ENCODE results near the gene SERINC2. TPM values are rescaled to one million over a fixed set of nuclear protein-coding genes. Genes with fewer than 3 reads are reported as not detected.

Gene SERINC2
- total and polyA plus RNA-seq, 9 of the 15 experiments (the other 6 are each of a cell fraction or from before 2014, with no cell fraction given) = 0.07 to 1.2 (median 0.70) TPM; not detected in 2

DNA sequence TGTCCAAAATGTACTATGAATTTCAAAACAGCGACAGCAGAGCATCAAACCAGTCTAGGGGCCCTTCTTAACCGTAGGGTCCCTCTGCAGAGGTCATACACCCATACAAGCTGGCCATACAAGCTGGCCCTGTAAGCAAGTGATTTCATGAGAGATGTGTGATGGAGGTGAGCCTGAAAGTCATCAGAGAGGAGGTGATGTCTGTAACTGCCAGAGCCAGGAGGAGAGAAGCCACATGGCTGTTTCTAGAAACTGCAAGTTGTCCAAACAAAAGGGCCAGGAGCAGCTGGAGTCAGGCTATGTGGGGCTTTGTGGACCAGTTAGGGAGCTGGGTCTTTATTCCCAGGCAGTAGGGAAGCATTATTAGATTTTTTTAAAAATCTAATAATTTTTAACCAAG, 14.8 kb upstream of the SERINC2 start (continued):
- TF ChIP-seq, protein P1, sequence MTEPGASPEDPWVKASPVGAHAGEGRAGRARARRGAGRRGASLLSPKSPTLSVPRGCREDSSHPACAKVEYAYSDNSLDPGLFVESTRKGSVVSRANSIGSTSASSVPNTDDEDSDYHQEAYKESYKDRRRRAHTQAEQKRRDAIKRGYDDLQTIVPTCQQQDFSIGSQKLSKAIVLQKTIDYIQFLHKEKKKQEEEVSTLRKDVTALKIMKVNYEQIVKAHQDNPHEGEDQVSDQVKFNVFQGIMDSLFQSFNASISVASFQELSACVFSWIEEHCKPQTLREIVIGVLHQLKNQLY (CRISPR knock-in tag; conservative IDR thresholded peaks at IDR 0.05) = no peak
- TF ChIP-seq DMBX1 (CRISPR knock-in tag; IDR thresholded peaks at IDR 0.05; ENCODE audit: borderline replicate concordance) (no peak), ZNF668 (CRISPR knock-in tag; IDR thresholded peaks at IDR 0.05) (no peak), BRD9 (IDR thresholded peaks at IDR 0.05; ENCODE audit: low read depth, partially characterized antibody) (no peak), MCM3 (IDR thresholded peaks at IDR 0.05) (no peak), ZNF431 (CRISPR knock-in tag; IDR thresholded peaks at IDR 0.05) (no peak), ZBTB7A (IDR thresholded peaks at IDR 0.05; ENCODE audit: borderline replicate concordance, control insufficient read depth, low read depth, low read length) (no peak), SRSF9 (IDR thresholded peaks at IDR 0.05; ENCODE audit: borderline replicate concordance, low read depth, low read length) (no peak), ZNF253 (CRISPR knock-in tag; conservative IDR thresholded peaks at IDR 0.05) (no peak), PHF8 (IDR thresholded peaks at IDR 0.05; ENCODE audit: borderline replicate concordance, low read length) (no peak), NCOA4 (IDR thresholded peaks at IDR 0.05; ENCODE audit: partially characterized antibody) (no peak)

DNA sequence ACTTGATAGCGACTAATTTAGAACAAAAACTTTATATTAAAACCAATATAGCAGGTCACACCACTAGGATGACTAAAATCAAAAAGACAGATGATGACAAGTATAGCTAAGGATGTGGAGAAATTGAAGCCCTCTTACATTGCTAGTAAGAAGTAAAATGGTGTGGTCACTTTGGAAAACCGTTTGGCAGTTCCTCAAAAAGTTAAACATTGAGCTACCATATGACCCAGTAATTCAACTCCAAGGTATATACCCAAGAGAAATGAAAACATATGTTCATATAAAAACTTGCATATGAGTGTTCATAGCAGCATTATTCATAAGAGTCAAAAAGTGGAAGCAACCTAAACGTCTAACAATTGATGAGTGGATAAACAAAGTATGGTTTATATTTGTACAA, 13.0 kb upstream of the SERINC2 start:
- H2AFZ ChIP-seq (ENCODE audit: low read depth, low read length) = no peak overlapping the region
- TF ChIP-seq TBL1XR1 (IDR thresholded peaks at IDR 0.05; ENCODE audit: low read length in 2 of 2) = no peak
- 0 out of 2 replicates have a peak, but pooled peaks have one; percentile 2 for TF ChIP-seq SPI1 (IDR thresholded peaks at IDR 0.05; ENCODE audit: borderline replicate concordance, low read depth, low read length)

More for the DNA sequence above, 13.0 kb upstream of the SERINC2 start:
- Histone ChIP-seq H3K4me3 (no peak overlapping the region), H3K4me2 (ENCODE audit: insufficient read depth, low read length) (no peak overlapping the region), H3K36me3 (ENCODE audit: control insufficient read depth, insufficient read depth, low read length) (no peaks in the 10 kb centered on the region), H3K9me3 (replicated peaks; ENCODE audit: control insufficient read depth, insufficient read depth, low read depth, low read length) (no peaks in the 10 kb centered on the region; the same call in 1 of the 2 replicates), H3K9me1 (ENCODE audit: control insufficient read depth, insufficient read depth, low read length) (no peaks in the 10 kb centered on the region), H3K9ac (ENCODE audit: insufficient read depth in 1 of 2, low read depth in 2 of 2, low read length in 2 of 2) (no peak overlapping the region), H3K27ac (ENCODE audit: extremely low read depth, low read depth, low read length) (no peak overlapping the region), H3K4me1 (replicated peaks in 1 of 2; ENCODE audit: control insufficient read depth in 2 of 2, insufficient read depth in 2 of 2, low read length in 2 of 2) (peaks cover 1 to 5% of the 10 kb centered on the region in 2 experiments; a peak in 3 of 5 replicates), H4K20me1 (replicated peaks; ENCODE audit: control insufficient read depth, insufficient read depth, low read length) (0 out of 2 replicates have a peak, but pooled peaks cover 6% of the 10 kb centered on the region), H3K79me2 (ENCODE audit: control insufficient read depth, insufficient read depth, low read length) (no peaks in the 10 kb centered on the region), H3K27me3 (ENCODE audit: control insufficient read depth in 2 of 2, insufficient read depth in 2 of 2, low read length in 2 of 2) (peaks cover under 1 to 5% of the 10 kb centered on the region in 2 experiments; a peak in 3 of 5 replicates)
- ATAC-seq = no peak
- intact Hi-C loops (cut with micrococcal nuclease) (loop anchor here (10.0 kb wide), 1 partner anchor 215 kb away; no protein-coding TSS in a partner anchor), in situ Hi-C loops (cut with MboI) (no loop called here)
- no TSS peak for BruUV-seq (replicated peaks)
- DNase-seq (ENCODE audit: extremely low read depth in 1 of 4, low spot score in 3 of 4) = no peak
- ChIA-PET CTCF (ENCODE audit: low intra/inter-chr PET ratio) (no interaction called here), POLR2A (interaction anchor here (0.7 kb wide), 1 partner anchor 9 kb away, joined by 3 read pairs; no protein-coding TSS in a partner anchor)
- FAIRE-seq = no peak
- 3% methylated on average over 3 of the region's 3 CpGs for WGBS (ENCODE audit: insufficient coverage, low coverage, missing lambda C conversion rate)

Measured in K562 (cell line).